HEK293 (cell line): Measurements from ENCODE around the gene FBXO27.

ENCODE experiments used
- BCL11B ChIP-seq: fragments of 450-650 bp; formaldehyde crosslinking; IDR thresholded peaks from 2 replicates; pipeline ENCODE4 v1.5.1; 2016; ENCODE audit warnings: low read depth, missing biosample characterization, missing genetic modification characterization
- SP2 ChIP-seq: fragments of 450-650 bp; formaldehyde crosslinking; IDR thresholded peaks from 2 replicates; pipeline ENCODE4 v1.5.1; 2016; ENCODE audit warnings: missing biosample characterization, missing genetic modification characterization
- ZBTB17 ChIP-seq: fragments of 450-650 bp; formaldehyde crosslinking; IDR thresholded peaks from 2 replicates; pipeline ENCODE4 v1.5.1; 2016; ENCODE audit warnings: missing biosample characterization, missing genetic modification characterization
- ZNF112 ChIP-seq: fragments of 450-650 bp; formaldehyde crosslinking; IDR thresholded peaks from 2 replicates; pipeline ENCODE4 v1.5.0; 2017; ENCODE audit warnings: missing biosample characterization, missing genetic modification characterization
- ZNF121 ChIP-seq: fragments of 450-650 bp; formaldehyde crosslinking; IDR thresholded peaks from 2 replicates; pipeline ENCODE4 v1.5.1; 2016; ENCODE audit warnings: missing biosample characterization, missing genetic modification characterization
- ZNF133 ChIP-seq: fragments of 450-650 bp; formaldehyde crosslinking; IDR thresholded peaks from 2 replicates; pipeline ENCODE4 v1.5.1; 2016; ENCODE audit warnings: missing biosample characterization, missing genetic modification characterization
- ZNF16 ChIP-seq: fragments of 450-650 bp; formaldehyde crosslinking; IDR thresholded peaks from 2 replicates; pipeline ENCODE4 v1.5.1; 2016; ENCODE audit warnings: low read depth, missing biosample characterization, missing genetic modification characterization
- ZNF169 ChIP-seq: fragments of 450-650 bp; formaldehyde crosslinking; IDR thresholded peaks from 2 replicates; pipeline ENCODE4 v1.5.1; 2016; ENCODE audit warnings: missing biosample characterization, missing genetic modification characterization
- ZNF324 ChIP-seq: fragments of 450-650 bp; formaldehyde crosslinking; IDR thresholded peaks from 2 replicates; pipeline ENCODE4 v1.5.1; 2016; ENCODE audit warnings: missing biosample characterization, missing genetic modification characterization
- ZNF350 ChIP-seq: fragments of 450-650 bp; formaldehyde crosslinking; IDR thresholded peaks from 2 replicates; pipeline ENCODE4 v1.5.0; 2017; ENCODE audit warnings: missing biosample characterization, mild to moderate bottlenecking, missing genetic modification characterization
- ZNF518A ChIP-seq: fragments of 450-650 bp; formaldehyde crosslinking; conservative IDR thresholded peaks from 2 replicates; pipeline ENCODE4 v1.5.1; 2016; ENCODE audit warnings: low read depth, missing biosample characterization, missing genetic modification characterization
- ZNF610 ChIP-seq: fragments of 450-650 bp; formaldehyde crosslinking; IDR thresholded peaks from 2 replicates; pipeline ENCODE4 v1.5.1; 2016; ENCODE audit warnings: missing biosample characterization, missing genetic modification characterization, borderline replicate concordance
- ZNF621 ChIP-seq: fragments of 450-650 bp; formaldehyde crosslinking; IDR thresholded peaks from 2 replicates; pipeline ENCODE4 v1.5.1; 2017; ENCODE audit warnings: missing biosample characterization, missing genetic modification characterization
- ZNF623 ChIP-seq: fragments of 450-650 bp; formaldehyde crosslinking; IDR thresholded peaks from 2 replicates; pipeline ENCODE4 v1.5.1; 2016; ENCODE audit warnings: missing biosample characterization, missing genetic modification characterization
- ZNF677 ChIP-seq: fragments of 450-650 bp; IDR thresholded peaks from 2 replicates; pipeline ENCODE4 v1.5.0; 2018; ENCODE audit warnings: missing biosample characterization, mild to moderate bottlenecking, missing genetic modification characterization, moderate library complexity
- ZNF791 ChIP-seq: fragments of 450-650 bp; formaldehyde crosslinking; IDR thresholded peaks from 2 replicates; pipeline ENCODE4 v1.5.1; 2016; ENCODE audit warnings: missing biosample characterization, missing genetic modification characterization
- ZNF837 ChIP-seq: fragments of 450-650 bp; formaldehyde crosslinking; IDR thresholded peaks from 2 replicates; pipeline ENCODE4 v1.5.1; 2016; ENCODE audit warnings: missing biosample characterization, missing genetic modification characterization
- ZSCAN23 ChIP-seq: fragments of 450-650 bp; formaldehyde crosslinking; IDR thresholded peaks from 2 replicates; pipeline ENCODE4 v1.5.1; 2016; ENCODE audit warnings: missing biosample characterization, missing genetic modification characterization
- TF ChIP-seq, protein P1 (sequence below): fragments of 450-650 bp; formaldehyde crosslinking; conservative IDR thresholded peaks from 2 replicates; pipeline ENCODE4 v1.5.1; 2016; ENCODE audit warnings: low read depth, missing biosample characterization, missing genetic modification characterization
- TF ChIP-seq, protein P2 (sequence below): fragments of 450-650 bp; formaldehyde crosslinking; IDR thresholded peaks from 2 replicates; pipeline ENCODE4 v1.5.1; 2016; ENCODE audit warnings: missing biosample characterization, missing genetic modification characterization
- TF ChIP-seq, protein P3 (sequence below): fragments of 450-650 bp; formaldehyde crosslinking; IDR thresholded peaks from 2 replicates; pipeline ENCODE4 v1.5.1; 2016; ENCODE audit warnings: missing biosample characterization, missing genetic modification characterization
- TF ChIP-seq, protein P4 (sequence below): fragments of 450-650 bp; formaldehyde crosslinking; IDR thresholded peaks from 2 replicates; pipeline ENCODE4 v1.5.1; 2016; ENCODE audit warnings: missing biosample characterization, missing genetic modification characterization

FBXO27 gene

GRCh38 chr19:38975214-38975860 is 57.0 kb downstream of the FBXO27 start, which contains the start of gene FBXO17 (continued):
- TF ChIP-seq ZNF518A (tag by site-specific recombination) (no peak), ZSCAN23 (0 out of 2 replicates have a peak, but pooled peaks have one; percentile 57), ZNF112 (tag by site-specific recombination) (no peak), ZNF324 (tag by site-specific recombination) (peak; percentile 86; the same call in 1 of the 2 replicates), ZNF121 (tag by site-specific recombination) (peak; percentile 85; the same call in 1 of the 2 replicates), ZNF677 (peak; percentile 71), ZNF133 (tag by site-specific recombination) (0 out of 2 replicates have a peak, but pooled peaks have one; percentile 13), BCL11B (tag by site-specific recombination) (peak; percentile 38; the same call in 1 of the 2 replicates), ZBTB17 (tag by site-specific recombination) (peak; percentile 78), ZNF16 (tag by site-specific recombination) (no peak), ZNF169 (tag by site-specific recombination) (no peak), ZNF837 (tag by site-specific recombination) (peak; percentile 76; the same call in 1 of the 2 replicates), ZNF623 (no peak; the same call in 1 of the 2 replicates), ZNF791 (tag by site-specific recombination) (no peak), ZNF610 (tag by site-specific recombination) (peak; percentile 71), ZNF350 (tag by site-specific recombination) (no peak), SP2 (tag by site-specific recombination) (peak; percentile 73), ZNF621 (tag by site-specific recombination) (no peak)
- TF ChIP-seq, protein P1, sequence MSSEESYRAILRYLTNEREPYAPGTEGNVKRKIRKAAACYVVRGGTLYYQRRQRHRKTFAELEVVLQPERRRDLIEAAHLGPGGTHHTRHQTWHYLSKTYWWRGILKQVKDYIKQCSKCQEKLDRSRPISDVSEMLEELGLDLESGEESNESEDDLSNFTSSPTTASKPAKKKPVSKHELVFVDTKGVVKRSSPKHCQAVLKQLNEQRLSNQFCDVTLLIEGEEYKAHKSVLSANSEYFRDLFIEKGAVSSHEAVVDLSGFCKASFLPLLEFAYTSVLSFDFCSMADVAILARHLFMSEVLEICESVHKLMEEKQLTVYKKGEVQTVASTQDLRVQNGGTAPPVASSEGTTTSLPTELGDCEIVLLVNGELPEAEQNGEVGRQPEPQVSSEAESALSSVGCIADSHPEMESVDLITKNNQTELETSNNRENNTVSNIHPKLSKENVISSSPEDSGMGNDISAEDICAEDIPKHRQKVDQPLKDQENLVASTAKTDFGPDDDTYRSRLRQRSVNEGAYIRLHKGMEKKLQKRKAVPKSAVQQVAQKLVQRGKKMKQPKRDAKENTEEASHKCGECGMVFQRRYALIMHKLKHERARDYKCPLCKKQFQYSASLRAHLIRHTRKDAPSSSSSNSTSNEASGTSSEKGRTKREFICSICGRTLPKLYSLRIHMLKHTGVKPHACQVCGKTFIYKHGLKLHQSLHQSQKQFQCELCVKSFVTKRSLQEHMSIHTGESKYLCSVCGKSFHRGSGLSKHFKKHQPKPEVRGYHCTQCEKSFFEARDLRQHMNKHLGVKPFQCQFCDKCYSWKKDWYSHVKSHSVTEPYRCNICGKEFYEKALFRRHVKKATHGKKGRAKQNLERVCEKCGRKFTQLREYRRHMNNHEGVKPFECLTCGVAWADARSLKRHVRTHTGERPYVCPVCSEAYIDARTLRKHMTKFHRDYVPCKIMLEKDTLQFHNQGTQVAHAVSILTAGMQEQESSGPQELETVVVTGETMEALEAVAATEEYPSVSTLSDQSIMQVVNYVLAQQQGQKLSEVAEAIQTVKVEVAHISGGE: peak; percentile 46; the same call in 1 of the 2 replicates
- TF ChIP-seq, protein P2, sequence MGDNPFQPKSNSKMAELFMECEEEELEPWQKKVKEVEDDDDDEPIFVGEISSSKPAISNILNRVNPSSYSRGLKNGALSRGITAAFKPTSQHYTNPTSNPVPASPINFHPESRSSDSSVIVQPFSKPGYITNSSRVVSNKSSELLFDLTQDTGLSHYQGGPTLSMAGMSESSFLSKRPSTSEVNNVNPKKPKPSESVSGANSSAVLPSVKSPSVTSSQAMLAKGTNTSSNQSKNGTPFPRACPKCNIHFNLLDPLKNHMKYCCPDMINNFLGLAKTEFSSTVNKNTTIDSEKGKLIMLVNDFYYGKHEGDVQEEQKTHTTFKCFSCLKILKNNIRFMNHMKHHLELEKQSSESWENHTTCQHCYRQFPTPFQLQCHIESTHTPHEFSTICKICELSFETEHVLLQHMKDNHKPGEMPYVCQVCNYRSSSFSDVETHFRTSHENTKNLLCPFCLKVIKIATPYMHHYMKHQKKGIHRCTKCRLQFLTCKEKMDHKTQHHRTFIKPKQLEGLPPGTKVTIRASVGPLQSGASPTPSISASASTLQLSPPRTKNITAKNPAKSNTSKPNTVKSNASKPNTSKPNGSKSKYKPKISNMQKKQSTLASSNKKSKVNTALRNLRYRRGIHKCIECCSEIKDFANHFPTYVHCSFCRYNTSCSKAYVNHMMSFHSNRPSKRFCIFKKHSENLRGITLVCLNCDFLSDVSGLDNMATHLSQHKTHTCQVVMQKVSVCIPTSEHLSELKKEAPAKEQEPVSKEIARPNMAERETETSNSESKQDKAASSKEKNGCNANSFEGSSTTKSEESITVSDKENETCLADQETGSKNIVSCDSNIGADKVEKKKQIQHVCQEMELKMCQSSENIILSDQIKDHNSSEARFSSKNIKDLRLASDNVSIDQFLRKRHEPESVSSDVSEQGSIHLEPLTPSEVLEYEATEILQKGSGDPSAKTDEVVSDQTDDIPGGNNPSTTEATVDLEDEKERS (tag by site-specific recombination): no peak
- TF ChIP-seq, protein P3, sequence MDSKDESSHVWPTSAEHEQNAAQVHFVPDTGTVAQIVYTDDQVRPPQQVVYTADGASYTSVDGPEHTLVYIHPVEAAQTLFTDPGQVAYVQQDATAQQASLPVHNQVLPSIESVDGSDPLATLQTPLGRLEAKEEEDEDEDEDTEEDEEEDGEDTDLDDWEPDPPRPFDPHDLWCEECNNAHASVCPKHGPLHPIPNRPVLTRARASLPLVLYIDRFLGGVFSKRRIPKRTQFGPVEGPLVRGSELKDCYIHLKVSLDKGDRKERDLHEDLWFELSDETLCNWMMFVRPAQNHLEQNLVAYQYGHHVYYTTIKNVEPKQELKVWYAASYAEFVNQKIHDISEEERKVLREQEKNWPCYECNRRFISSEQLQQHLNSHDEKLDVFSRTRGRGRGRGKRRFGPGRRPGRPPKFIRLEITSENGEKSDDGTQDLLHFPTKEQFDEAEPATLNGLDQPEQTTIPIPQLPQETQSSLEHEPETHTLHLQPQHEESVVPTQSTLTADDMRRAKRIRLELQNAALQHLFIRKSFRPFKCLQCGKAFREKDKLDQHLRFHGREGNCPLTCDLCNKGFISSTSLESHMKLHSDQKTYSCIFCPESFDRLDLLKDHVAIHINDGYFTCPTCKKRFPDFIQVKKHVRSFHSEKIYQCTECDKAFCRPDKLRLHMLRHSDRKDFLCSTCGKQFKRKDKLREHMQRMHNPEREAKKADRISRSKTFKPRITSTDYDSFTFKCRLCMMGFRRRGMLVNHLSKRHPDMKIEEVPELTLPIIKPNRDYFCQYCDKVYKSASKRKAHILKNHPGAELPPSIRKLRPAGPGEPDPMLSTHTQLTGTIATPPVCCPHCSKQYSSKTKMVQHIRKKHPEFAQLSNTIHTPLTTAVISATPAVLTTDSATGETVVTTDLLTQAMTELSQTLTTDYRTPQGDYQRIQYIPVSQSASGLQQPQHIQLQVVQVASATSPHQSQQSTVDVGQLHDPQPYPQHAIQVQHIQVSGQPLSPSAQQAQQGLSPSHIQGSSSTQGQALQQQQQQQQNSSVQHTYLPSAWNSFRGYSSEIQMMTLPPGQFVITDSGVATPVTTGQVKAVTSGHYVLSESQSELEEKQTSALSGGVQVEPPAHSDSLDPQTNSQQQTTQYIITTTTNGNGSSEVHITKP (tag by site-specific recombination): peak; percentile 83
- TF ChIP-seq, protein P4, sequence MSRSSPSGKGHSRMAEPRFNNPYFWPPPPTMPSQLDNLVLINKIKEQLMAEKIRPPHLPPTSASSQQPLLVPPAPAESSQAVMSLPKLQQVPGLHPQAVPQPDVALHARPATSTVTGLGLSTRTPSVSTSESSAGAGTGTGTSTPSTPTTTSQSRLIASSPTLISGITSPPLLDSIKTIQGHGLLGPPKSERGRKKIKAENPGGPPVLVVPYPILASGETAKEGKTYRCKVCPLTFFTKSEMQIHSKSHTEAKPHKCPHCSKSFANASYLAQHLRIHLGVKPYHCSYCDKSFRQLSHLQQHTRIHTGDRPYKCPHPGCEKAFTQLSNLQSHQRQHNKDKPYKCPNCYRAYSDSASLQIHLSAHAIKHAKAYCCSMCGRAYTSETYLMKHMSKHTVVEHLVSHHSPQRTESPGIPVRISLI (tag by site-specific recombination): no peak
